ENCODE data around the gene HDHD5.

DNA sequence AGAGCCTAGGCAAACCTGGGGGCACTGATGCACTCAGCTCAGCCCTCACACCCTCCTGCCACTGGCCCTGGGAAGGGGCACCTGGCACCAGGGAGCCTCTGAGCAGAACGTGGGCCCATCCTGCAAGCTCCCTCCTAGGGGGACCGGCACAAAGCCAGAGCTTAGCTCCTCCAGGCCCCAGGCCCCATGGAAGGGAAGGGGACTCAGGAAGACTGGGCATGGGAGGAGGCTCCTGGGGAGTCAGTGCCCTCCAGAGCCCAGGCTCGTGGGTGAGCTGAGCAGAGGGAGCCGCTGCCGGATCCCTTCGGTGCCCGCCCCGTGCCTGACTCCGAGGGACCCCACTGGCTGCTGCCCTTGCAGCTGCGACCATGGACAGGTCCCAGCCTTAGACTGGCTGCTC, 31.6 kb upstream of the HDHD5 start:
- TF ChIP-seq, protein P1, sequence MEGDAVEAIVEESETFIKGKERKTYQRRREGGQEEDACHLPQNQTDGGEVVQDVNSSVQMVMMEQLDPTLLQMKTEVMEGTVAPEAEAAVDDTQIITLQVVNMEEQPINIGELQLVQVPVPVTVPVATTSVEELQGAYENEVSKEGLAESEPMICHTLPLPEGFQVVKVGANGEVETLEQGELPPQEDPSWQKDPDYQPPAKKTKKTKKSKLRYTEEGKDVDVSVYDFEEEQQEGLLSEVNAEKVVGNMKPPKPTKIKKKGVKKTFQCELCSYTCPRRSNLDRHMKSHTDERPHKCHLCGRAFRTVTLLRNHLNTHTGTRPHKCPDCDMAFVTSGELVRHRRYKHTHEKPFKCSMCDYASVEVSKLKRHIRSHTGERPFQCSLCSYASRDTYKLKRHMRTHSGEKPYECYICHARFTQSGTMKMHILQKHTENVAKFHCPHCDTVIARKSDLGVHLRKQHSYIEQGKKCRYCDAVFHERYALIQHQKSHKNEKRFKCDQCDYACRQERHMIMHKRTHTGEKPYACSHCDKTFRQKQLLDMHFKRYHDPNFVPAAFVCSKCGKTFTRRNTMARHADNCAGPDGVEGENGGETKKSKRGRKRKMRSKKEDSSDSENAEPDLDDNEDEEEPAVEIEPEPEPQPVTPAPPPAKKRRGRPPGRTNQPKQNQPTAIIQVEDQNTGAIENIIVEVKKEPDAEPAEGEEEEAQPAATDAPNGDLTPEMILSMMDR (IDR thresholded peaks at IDR 0.05; ENCODE audit: insufficient read depth, low read depth, low read length): no peak
- no peak for TF ChIP-seq EZH2 (IDR thresholded peaks at IDR 0.05; ENCODE audit: insufficient read depth, low read length)
